NCI-H1092 treated with DMSO at 0.1 percent for 48 hours (cell line): ENCODE data around the gene SMARCAL1.
A peak's percentile ranks its signal among the peaks of the same experiment; 100 is the strongest.
"Not testable (repeated sequence)": the region's sequence is repeated elsewhere in the genome, so short reads cannot be mapped to it uniquely, and the experiment has no call there.

Experiments
- DNase-seq: peaks from one replicate; lab custom pipeline; 2025; lab: John Stamatoyannopoulos, UW

SMARCAL1 gene

DNA sequence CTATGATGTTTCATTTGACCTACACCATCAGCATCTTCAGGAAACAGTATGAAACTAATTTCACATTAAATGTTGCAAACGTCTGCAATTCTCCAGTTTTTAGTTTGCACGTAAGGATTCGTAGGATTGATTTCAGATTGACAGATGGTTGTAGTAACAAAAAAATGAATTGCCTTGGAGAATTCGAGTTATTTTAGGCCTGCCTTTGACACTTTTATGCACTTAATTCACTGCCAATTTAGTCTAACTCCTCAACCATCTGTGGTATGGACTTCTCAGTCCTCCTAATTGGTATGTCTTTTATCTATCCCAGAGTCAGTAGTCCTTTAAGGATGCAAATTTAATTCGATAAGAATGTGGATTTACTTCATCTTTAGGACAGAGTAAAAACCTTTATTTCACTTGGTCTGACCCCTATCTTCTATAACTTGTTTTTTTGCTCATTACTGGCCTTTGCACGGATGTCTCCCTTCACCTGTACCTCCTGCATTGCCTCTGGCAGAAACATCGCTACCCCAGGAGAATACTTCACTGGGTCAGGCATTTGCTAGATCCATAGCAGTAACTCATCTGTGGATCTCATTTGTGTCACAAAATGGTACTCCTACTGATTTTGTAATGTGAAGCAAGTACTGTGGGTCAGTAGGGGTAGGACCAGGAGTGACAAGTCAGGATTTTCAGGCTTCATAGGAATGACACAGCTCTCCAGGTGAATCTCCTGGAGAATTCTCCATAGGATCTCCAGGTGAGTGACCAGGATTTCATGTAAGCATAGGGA, 90.3 kb downstream of the SMARCAL1 start:
- DNase-seq = no peak

DNA sequence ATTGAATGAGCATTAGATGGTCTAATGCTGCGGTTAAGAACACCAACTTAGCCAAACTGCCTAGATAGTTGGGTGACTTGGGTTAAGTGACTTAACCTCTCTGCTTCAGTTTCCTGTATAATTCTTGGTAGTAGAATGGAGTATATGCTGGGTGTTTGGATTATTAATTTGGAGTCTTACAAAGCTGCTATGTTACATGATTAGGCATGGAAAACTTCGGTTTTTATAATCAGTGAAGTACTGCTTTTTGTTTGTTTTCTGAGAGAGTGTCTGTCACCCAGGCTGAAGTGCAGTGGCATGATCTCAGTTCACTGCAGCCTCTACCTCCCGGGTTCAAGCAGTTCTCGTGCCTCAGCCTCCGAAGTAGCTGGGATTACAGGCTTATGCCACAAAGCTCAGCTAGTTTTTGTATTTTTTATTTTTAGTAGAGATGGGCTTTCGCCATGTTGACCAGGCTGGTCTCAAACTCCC, 90.9 kb downstream of the SMARCAL1 start:
- DNase-seq = no peak

DNA sequence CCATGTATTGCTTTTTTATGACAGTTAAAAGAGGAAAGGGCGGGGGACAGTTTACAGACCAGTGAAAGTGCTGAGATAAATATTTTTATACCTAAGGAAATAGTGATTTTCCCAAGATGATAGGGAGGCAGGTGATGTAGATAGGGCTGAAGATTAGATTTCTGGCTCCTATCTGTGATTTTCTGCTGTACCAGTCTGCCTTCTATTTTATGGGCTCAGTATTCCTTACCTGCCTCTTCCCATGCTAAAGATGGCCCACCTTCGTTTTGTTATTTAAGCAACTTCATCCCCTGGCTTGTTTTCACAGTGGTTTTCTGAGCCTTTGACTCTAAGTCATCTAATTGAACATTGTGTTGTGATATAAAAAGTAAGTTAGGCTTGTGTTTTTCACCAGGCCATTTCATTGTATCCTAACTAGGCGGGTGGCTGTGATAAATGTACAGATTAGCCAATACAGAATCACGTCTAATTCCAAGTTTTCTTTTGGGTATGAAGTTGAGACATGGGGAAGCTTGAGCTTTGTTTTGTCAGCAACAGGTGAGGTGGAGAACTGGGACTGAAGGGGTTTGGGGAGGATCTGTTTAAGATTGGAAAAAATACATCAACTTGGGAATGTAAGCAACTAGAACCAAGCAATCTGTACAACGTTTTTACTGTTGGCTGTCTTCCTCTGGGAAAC, 91.6 kb downstream of the SMARCAL1 start:
- DNase-seq = no peak

DNA sequence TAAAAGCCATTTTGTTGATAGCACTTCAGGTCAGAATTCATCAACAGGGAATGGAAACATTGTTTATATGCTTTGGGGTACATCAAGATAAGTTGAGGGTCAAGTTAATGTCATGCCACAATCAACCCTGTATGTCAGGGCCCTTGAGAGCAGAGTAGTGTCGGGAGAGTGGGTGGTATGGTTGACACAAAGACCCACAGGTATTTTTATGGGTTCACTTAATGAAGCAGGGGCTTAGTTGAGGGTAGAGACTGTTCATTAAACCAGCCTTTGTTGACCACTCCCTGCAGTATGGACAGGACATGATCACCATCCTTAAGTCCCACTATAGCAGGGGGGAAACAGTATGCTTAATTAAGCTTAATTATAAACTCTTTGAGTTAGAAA, 92.1 kb downstream of the SMARCAL1 start:
- no peak for DNase-seq

DNA sequence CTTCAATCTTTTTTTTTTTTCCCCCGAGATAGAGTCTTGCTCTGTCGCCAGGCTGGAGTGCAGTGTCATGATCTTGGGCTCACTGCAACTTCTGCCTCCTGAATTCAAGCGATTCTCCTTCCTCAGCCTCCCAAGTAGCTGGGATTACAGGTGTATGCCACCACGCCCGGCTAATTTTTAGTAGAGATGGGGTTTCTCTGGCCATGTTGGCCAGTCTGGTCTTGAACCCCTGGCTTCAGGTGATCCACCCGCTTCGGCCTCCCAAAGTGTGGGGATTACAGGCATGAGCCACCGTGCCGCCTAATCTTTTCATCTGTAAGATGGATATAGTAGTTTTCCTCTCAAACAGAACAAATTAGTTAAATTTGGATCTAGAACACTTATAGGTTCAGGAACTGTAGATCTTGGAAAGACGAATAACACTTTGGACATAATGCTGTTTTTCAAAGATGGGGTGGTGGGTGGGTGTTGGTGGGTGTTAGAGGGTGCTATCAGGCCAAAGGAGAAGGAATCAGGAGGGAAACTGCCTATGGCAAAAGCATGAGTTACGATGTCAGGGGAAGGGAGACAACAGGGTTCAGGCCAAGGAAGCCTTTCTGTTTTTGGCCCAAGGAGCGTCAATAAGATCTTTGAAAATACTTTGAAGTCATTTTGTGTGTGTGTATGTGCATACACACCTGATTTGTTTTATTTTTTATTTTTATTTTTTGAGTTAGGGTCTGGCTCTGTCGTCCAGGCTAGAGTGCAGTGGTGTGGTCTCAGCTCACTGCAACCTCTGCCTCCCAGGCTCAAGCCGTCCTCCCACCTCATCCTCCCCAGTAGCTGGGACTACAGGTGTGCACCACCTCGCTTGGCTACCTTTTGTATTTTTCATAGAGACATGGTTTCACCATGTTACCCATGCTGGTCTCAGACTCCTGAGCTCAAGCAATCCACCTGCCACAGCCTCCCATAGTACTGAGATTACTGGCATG, 93.1 kb downstream of the SMARCAL1 start:
- DNase-seq = no peak

DNA sequence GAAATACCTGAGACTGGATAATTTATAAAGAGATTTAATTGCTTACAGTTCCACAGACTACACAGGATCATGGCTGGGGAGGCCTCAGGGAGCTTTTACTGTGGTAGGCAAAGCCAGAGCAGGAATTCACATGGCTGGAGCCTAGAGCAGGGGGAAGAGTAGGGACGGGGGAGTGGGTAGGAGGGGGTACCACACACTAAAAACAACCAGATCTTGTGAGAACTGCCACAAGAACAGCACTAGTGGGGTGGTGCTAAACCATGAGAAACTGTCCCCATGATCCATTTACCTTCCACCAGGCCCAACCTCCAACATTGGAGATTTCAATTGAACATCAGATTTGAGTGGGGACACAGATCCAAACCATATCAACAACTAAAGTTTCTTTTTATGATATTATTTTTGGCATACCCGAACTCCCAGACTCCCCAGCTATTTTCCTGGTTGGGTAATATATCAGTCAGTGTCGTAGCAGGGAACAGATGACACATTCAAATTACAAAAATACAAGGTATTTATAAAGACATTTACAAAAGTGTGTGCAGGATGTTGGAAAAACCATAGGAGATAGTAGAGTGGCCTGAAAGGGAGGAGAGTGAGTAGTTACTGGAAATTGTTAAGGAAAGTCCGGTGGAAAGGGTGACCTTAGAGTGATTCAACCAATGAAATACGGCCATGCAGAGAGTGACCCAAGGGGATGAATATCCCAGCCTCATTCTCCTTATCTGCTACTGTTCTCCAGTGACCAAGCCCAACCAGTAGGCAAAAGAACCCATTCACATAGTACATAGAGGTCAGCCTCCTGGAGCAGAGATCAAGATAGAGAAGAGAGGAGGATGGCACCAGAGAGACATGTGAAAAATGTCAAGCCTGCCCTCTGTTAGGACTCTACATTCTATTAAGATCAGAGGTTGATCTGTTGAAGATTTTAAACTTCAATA, 95.2 kb downstream of the SMARCAL1 start:
- no peak for DNase-seq

DNA sequence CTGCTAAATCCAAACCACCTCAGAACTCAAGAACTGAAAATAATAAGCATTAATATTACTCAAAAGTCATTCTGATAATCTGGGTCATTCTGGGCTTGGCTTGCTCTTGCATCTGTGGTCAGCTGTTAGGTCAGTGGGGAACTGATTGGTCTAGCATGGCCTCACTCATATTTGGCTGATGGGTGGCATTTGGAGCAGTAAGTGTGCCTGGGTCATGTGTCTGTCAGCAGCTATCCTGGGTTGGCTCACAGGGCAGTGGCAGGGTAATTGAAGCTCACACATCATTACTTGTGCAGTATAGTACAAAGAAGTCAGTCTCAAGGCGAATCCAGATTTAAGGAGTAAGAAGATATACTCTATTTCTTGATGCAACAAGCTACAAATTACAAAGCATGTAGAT, 95.9 kb downstream of the SMARCAL1 start:
- no peak for DNase-seq

DNA sequence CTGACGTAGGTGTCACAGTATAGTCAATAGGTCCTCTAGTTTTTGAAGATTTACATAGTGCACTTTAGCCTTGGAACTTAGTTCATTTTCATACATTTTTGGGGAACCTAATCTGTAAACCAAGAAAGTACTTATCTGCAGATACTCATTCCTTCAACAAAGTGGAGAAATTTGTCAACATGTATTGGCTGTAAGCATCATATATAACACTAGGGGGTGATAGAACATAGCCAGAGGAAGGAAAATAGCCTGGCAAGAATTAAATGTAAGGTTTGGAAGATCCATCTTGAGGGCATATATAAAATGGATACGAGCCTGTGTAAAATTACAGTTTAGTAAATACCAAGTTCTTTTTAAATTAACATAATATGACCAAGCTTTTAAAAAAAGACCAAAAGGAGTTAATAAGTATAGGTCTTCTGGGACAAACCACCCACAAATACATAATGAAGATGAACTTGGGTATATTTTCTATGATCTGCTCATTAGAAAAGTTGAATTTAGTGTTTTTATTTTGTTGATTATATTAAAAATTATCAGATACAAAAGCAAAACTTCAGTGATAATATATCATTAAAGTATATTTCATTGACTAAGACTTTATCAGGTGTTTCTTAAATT, 104.6 kb downstream of the SMARCAL1 start:
- peak; percentile 57 for DNase-seq

DNA sequence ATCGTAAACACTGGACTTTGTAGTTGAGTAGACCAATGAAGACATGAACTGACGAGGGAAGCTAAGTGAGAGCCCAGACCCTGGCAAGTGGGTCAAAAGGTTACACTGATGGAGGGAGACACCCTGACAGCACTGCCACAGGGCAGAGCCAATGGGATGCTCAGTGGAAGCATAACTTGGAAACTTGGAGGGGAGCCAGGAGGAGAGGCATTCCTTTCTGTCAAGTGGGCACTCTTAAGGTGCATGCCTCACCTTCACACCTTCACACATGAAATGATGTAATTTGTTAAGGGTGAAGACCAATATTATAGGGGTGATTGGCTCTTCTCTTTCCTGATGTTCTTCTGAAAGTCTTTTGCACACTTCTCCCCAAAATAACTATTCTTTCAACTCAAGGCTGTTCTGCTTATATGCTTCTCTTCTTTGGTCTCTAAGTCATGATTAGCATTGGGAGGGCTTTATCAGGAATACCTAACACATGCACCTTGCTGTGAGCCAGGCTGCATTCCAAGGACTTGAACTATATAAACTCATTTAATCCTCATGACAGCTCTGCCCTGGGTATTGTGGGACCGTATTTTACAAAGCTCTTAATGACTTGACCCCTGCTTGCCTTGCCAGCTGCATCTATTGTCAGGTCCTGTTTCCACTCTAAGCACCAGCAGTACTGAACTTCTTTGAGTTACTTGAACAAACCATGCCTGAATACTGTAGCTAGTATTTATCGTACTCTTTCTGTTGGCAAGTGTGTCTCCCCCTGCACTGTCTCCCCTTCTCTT, 105.4 kb downstream of the SMARCAL1 start:
- no peak for DNase-seq

DNA sequence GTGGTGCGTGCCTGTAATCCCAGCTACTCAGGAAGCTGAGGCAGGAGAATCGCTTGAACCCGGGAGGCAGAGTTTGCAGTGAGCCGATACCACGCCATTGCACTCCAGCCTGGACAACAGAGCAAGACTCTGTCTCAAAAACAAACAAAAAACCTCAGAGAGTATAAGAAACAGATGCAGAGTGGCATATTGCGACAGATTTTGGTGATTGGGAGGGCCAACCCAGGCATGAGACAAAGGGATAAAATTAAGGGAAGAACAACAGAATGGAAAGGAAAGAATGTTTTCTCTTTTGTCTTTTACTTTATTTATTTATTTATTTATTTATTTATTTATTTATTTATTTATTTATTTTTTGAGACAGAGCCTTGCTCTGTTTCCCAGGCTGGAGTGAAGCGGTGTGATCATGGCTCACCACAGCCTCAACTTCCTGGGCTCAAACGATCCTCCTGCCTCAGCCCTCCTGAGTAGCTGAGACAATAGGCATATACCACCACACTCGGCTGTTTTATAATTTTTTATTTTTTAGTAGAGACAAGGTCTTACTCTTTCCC, 106.4 kb downstream of the SMARCAL1 start:
- not testable (repeated sequence) for DNase-seq

DNA sequence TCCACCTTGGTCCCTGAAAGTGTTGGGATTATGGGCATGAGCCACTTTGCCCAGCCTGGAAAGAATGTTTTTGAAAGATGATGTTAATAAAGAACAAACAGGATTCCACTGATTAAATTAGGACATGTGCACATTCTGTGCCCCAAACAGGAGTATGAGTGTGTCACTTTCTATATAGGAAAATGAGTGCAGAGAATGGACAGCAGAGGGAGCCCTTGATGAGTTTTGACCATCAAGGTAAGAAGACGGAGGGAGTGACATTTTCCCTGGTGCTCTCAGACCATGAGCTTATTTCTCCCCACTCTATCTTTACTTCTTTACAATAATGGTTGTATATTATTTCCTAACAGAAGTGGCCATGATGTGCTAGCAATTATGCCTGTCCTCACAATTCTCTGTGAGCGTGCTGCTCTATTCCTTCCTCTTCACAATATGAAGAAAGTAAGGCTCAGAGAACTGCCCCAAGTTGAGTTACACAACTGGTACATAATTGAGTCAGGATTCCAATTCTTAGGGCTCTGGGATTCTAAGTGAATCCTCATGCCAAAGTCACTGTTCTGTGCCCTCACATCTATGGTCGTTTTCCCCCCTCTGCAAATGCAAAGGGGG, 107.0 kb downstream of the SMARCAL1 start:
- peak; percentile 77 for DNase-seq

DNA sequence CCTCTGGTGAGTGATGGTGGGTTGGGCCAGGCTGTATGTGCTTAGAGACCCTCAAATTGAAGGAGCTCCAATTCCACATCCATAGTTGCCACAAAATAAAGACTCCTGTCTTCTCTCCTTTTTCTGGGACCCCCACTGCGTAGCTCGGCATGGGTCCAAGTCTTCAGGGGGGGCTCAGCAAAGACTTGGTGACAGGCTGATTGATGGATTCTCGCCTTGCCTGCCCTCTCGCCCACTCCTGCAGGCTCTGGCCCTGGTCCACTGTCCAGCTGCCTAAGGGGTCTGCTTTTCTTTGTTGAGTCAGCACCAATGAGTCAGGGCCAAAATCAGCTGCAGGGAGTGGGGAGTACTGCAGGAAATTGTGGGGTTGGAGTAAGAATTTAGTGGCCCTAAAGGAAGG, 107.8 kb downstream of the SMARCAL1 start:
- DNase-seq = no peak

DNA sequence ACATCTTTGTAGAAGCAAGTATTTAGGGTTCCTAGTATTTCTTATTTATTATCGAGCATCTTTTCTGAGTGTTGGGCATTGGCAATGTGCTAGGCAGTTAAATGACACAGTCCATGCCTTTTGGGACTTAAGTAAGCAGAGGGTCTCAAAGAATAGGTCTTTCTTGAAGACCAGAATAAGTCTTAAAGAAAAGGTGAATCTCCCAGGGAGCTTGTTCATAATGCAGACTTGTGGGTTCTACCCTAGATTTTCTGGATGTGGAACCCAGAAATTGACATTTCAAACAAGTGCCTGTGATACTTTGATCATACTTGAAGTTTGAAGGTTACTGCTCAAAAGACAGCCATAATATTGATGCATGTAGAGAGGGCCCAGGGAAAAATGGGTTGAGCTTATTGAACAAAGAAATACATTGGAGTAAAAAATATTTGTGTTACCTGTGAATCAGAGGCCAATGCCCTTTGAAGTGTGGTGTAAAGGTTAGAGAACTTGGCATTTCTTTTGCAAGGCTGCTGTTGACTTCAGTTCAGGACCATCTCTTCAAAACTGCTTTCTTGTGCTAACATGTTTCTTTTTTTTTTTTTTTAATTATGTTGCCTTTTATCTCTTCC, 110.7 kb downstream of the SMARCAL1 start:
- no peak for DNase-seq

DNA sequence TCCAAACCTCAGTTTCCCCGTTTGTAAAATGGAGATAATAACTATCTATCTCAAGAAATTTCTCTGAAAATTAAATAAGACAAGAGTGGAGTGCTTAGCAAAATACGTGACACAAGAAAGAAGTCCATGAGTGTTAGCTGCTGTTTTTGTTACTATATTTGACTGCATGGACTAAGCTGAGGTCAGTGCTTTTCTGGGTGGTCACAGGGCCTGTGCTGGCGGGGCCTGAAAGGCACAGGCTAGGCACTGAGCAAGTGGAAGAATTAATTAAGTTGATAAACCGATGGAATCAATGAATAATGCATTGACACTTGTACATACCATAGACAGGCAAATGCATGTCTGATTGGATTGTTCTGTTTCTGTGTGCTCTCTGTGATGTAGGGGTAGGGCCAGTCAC, 113.7 kb downstream of the SMARCAL1 start:
- DNase-seq = no peak

DNA sequence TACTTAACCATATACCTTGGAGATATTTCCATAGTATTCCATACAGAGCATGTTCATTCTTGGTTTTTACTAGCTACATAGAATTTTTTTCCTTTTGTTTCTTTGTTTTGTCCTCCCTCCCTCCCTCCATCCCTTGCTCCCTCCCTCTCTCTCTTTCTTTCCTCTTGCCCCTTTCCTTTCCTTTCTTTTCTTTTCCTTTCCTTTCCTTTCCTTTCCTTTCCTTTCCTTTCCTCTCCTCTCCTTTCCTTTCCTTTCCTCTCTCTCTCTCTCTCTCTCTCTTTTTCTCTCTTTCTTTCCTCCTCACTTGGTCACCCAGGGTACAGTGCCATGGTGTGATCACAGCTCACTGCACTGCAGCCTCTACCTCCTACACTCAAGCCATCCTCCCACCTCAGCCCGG, 114.7 kb downstream of the SMARCAL1 start:
- DNase-seq = no peak

DNA sequence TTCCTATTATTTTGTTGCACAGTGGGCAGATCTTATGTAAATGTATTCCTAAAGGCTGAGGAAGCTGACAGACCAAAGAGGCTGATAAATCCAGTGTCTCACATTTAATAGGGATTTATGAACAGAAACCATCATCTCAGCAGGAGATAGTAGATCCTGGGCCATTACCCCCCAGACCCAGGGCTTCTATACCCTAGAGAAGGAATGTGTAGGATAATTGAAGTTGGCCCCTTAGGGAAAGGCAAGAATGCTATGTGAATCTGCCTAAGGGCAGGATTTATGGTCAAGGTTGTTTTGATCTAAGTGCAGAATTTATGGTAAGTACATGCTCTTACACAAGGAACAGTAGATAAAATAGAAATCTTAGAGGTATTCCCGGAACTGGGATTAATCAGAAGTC, 115.3 kb downstream of the SMARCAL1 start:
- no peak for DNase-seq

DNA sequence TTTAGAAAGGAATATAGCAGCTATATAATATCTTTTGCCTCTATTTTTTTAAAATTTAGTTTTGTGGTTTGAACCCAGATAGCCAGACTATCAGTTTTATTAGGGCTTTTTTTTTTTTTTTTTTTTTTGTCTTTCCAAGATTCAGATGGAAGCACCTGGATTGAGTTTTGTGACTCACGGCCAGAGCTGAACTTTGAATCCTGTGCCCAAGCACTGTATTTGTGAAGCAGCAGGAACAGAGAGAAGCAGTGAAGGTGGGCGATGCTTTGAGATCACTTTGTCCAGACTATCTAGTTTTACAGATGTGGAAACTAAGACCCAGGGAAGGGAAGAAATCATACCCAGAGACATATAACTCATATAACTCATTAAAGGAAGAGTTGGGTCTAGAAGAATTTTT, 120.3 kb downstream of the SMARCAL1 start:
- no peak for DNase-seq
